HepG2 (cell line): ENCODE results near the gene LRIT2. TPM values are rescaled to one million over a fixed set of nuclear protein-coding genes. Genes with fewer than 3 reads are reported as not detected.

Source experiments
- JARID2 ChIP-seq: sonication (generic); formaldehyde crosslinking; IDR thresholded peaks from 2 replicates; pipeline ENCODE4 v1.8.1; 2023; ENCODE audit warnings: missing genetic modification reagents, inconsistent platforms; ENCODE audit not compliant: insufficient replicate concordance
- NR2C2 ChIP-seq: sonication (generic); formaldehyde crosslinking; IDR thresholded peaks from 2 replicates; pipeline ENCODE4 v1.4.0; 2020; ENCODE audit warnings: missing genetic modification reagents, mild to moderate bottlenecking, moderate library complexity, borderline replicate concordance
- PAX8 ChIP-seq: sonication (generic); formaldehyde crosslinking; IDR thresholded peaks from 2 replicates; pipeline ENCODE4 v1.8.0; 2022; ENCODE audit warnings: mild to moderate bottlenecking, missing genetic modification reagents, borderline replicate concordance
- SMC3 ChIP-seq: IDR thresholded peaks from 2 replicates; pipeline ENCODE4 v1.6.1; 2011; ENCODE audit warnings: low read length, improper control_type of control experiment
- STAG1 ChIP-seq: sonication (generic); formaldehyde crosslinking; IDR thresholded peaks from 2 replicates; pipeline ENCODE4 v1.4.0; 2020; ENCODE audit warnings: missing genetic modification reagents
- ZC3H13 ChIP-seq: sonication (generic); formaldehyde crosslinking; IDR thresholded peaks from 2 replicates; pipeline ENCODE4 v1.8.1; 2023; ENCODE audit warnings: mild to moderate bottlenecking, missing genetic modification reagents, moderate library complexity
- ZNF138 ChIP-seq: sonication (generic); formaldehyde crosslinking; IDR thresholded peaks from 2 replicates; pipeline ENCODE4 v1.5.0; 2020; ENCODE audit warnings: mild to moderate bottlenecking, low read depth, missing genetic modification reagents
- ZNF335 ChIP-seq: sonication (generic); formaldehyde crosslinking; IDR thresholded peaks from 2 replicates; pipeline ENCODE4 v1.4.0; 2020; ENCODE audit warnings: missing genetic modification reagents
- polyA plus RNA-seq, 8 experiments: library from polyadenylated mRNA; depleted of rRNA in 3 of 8; stranded (reverse) in 7 of 8; unstranded in 1 of 8; fragments of >200 nt; fragmentation: Illumina TruSeq in 4 of 8; extraction: Trizol in 4 of 8; gene quantifications; 2 replicates each; pipeline versions ENCODE4 v1.2.1 to v1.2.3, GENCODE V29; 2011 to 2016; ENCODE audit warnings: low read depth in 4 of 8, missing spikeins in 1 of 8, mixed read lengths in 1 of 8; ENCODE audit not compliant: insufficient read depth in 1 of 8
- total RNA-seq, 5 experiments: library from RNA; depleted of rRNA; stranded (reverse); fragments of >200 nt; fragmentation: Illumina TruSeq; extraction: Trizol; gene quantifications; 2 replicates each; pipeline ENCODE4 v1.2.3, GENCODE V29; 2016; ENCODE audit warnings: low read depth in 1 of 5
- TF ChIP-seq, protein P1 (sequence below), 2 experiments: IDR thresholded peaks; 2 replicates each; pipeline ENCODE4 v1.6.1; 2011 to 2012; ENCODE audit warnings: low read length in 2 of 2, borderline replicate concordance in 1 of 2, low read depth in 1 of 2, mild to moderate bottlenecking in 1 of 2, moderate library complexity in 1 of 2
- TF ChIP-seq, protein P2 (sequence below): sonication (generic); formaldehyde crosslinking; IDR thresholded peaks from one replicate; pipeline ENCODE4 v1.5.1; 2020; ENCODE audit warnings: mild to moderate bottlenecking, missing genetic modification reagents; ENCODE audit errors: not compliant biosample characterization
- TF ChIP-seq, protein P3 (sequence below): sonication (generic); formaldehyde crosslinking; IDR thresholded peaks from 2 replicates; pipeline ENCODE4 v1.4.0; 2020; ENCODE audit warnings: missing genetic modification reagents

LRIT2 gene
- total and polyA plus RNA-seq, 2 of the 13 experiments (the other 11 are each of a cell fraction or from before 2014, with no cell fraction given) = not detected

DNA sequence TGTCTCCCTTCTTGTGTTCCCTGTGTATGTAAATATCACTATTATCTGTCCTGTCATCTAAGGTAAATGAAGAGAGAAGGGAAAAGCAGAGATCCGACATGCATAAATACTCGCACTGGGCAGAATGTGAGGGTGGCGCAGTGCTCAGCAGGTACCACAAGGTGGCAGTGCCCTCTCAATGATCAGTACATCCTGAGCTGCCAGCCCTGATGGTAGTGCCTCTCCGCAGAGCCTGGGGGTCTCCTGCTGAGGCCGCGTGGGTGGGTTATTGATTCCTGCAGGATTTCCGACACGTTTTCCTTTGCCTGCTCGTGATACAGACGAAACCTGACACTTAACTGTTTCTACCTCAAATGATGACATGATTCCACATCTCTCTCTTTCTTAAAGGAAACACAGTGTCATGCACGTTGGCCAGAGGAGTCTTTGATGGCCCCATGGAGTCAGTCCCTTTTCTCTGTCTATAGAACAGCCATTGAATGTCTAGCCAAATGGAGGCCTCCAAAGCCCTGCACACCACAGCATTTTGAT lies 39.3 kb upstream of the LRIT2 start (continued):
- TF ChIP-seq, protein P1, sequence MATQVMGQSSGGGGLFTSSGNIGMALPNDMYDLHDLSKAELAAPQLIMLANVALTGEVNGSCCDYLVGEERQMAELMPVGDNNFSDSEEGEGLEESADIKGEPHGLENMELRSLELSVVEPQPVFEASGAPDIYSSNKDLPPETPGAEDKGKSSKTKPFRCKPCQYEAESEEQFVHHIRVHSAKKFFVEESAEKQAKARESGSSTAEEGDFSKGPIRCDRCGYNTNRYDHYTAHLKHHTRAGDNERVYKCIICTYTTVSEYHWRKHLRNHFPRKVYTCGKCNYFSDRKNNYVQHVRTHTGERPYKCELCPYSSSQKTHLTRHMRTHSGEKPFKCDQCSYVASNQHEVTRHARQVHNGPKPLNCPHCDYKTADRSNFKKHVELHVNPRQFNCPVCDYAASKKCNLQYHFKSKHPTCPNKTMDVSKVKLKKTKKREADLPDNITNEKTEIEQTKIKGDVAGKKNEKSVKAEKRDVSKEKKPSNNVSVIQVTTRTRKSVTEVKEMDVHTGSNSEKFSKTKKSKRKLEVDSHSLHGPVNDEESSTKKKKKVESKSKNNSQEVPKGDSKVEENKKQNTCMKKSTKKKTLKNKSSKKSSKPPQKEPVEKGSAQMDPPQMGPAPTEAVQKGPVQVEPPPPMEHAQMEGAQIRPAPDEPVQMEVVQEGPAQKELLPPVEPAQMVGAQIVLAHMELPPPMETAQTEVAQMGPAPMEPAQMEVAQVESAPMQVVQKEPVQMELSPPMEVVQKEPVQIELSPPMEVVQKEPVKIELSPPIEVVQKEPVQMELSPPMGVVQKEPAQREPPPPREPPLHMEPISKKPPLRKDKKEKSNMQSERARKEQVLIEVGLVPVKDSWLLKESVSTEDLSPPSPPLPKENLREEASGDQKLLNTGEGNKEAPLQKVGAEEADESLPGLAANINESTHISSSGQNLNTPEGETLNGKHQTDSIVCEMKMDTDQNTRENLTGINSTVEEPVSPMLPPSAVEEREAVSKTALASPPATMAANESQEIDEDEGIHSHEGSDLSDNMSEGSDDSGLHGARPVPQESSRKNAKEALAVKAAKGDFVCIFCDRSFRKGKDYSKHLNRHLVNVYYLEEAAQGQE (IDR thresholded peaks at IDR 0.05; ENCODE audit: borderline replicate concordance in 1 of 2, low read depth in 1 of 2, low read length in 2 of 2) = no peak
- TF ChIP-seq, protein P2, sequence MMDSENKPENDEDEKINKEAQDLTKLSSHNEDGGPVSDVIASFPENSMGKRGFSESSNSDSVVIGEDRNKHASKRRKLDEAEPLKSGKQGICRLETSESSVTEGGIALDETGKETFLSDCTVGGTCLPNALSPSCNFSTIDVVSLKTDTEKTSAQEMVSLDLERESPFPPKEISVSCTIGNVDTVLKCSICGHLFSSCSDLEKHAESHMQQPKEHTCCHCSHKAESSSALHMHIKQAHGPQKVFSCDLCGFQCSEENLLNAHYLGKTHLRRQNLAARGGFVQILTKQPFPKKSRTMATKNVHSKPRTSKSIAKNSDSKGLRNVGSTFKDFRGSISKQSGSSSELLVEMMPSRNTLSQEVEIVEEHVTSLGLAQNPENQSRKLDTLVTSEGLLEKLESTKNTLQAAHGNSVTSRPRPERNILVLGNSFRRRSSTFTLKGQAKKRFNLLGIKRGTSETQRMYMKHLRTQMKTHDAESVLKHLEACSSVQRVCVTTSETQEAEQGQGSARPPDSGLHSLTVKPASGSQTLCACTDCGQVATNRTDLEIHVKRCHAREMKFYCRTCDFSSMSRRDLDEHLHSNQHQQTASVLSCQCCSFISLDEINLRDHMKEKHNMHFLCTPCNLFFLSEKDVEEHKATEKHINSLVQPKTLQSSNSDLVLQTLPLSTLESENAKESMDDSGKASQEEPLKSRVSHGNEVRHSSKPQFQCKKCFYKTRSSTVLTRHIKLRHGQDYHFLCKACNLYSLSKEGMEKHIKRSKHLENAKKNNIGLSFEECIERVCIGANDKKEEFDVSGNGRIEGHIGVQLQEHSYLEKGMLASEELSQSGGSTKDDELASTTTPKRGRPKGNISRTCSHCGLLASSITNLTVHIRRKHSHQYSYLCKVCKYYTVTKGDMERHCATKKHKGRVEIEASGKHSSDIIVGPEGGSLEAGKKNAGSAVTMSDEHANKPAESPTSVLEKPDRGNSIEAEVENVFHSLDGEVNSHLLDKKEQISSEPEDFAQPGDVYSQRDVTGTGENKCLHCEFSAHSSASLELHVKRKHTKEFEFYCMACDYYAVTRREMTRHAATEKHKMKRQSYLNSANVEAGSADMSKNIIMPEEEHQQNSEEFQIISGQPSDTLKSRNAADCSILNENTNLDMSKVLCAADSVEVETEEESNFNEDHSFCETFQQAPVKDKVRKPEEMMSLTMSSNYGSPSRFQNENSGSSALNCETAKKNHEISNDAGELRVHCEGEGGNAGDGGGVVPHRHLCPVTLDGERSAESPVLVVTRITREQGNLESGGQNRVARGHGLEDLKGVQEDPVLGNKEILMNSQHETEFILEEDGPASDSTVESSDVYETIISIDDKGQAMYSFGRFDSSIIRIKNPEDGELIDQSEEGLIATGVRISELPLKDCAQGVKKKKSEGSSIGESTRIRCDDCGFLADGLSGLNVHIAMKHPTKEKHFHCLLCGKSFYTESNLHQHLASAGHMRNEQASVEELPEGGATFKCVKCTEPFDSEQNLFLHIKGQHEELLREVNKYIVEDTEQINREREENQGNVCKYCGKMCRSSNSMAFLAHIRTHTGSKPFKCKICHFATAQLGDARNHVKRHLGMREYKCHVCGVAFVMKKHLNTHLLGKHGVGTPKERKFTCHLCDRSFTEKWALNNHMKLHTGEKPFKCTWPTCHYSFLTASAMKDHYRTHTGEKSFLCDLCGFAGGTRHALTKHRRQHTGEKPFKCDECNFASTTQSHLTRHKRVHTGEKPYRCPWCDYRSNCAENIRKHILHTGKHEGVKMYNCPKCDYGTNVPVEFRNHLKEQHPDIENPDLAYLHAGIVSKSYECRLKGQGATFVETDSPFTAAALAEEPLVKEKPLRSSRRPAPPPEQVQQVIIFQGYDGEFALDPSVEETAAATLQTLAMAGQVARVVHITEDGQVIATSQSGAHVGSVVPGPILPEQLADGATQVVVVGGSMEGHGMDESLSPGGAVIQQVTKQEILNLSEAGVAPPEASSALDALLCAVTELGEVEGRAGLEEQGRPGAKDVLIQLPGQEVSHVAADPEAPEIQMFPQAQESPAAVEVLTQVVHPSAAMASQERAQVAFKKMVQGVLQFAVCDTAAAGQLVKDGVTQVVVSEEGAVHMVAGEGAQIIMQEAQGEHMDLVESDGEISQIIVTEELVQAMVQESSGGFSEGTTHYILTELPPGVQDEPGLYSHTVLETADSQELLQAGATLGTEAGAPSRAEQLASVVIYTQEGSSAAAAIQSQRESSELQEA (CRISPR knock-in tag) = no peak
- TF ChIP-seq, protein P3, sequence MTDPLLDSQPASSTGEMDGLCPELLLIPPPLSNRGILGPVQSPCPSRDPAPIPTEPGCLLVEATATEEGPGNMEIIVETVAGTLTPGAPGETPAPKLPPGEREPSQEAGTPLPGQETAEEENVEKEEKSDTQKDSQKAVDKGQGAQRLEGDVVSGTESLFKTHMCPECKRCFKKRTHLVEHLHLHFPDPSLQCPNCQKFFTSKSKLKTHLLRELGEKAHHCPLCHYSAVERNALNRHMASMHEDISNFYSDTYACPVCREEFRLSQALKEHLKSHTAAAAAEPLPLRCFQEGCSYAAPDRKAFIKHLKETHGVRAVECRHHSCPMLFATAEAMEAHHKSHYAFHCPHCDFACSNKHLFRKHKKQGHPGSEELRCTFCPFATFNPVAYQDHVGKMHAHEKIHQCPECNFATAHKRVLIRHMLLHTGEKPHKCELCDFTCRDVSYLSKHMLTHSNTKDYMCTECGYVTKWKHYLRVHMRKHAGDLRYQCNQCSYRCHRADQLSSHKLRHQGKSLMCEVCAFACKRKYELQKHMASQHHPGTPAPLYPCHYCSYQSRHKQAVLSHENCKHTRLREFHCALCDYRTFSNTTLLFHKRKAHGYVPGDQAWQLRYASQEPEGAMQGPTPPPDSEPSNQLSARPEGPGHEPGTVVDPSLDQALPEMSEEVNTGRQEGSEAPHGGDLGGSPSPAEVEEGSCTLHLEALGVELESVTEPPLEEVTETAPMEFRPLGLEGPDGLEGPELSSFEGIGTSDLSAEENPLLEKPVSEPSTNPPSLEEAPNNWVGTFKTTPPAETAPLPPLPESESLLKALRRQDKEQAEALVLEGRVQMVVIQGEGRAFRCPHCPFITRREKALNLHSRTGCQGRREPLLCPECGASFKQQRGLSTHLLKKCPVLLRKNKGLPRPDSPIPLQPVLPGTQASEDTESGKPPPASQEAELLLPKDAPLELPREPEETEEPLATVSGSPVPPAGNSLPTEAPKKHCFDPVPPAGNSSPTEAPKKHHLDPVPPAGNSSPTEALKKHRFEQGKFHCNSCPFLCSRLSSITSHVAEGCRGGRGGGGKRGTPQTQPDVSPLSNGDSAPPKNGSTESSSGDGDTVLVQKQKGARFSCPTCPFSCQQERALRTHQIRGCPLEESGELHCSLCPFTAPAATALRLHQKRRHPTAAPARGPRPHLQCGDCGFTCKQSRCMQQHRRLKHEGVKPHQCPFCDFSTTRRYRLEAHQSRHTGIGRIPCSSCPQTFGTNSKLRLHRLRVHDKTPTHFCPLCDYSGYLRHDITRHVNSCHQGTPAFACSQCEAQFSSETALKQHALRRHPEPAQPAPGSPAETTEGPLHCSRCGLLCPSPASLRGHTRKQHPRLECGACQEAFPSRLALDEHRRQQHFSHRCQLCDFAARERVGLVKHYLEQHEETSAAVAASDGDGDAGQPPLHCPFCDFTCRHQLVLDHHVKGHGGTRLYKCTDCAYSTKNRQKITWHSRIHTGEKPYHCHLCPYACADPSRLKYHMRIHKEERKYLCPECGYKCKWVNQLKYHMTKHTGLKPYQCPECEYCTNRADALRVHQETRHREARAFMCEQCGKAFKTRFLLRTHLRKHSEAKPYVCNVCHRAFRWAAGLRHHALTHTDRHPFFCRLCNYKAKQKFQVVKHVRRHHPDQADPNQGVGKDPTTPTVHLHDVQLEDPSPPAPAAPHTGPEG (CRISPR knock-in tag) = no peak
- TF ChIP-seq ZNF138 (CRISPR knock-in tag) = no peak
- TF ChIP-seq STAG1 (CRISPR knock-in tag) = peak; percentile 91
- no peak for TF ChIP-seq ZNF335 (CRISPR knock-in tag)
- no peak for TF ChIP-seq NR2C2
- TF ChIP-seq PAX8 = no peak
- TF ChIP-seq ZC3H13 (CRISPR knock-in tag) = no peak
- TF ChIP-seq JARID2 (CRISPR knock-in tag) = no peak
- TF ChIP-seq SMC3 = peak; percentile 75
